GM19351 (cell line): Measurements from ENCODE around the gene IFNL4.
"Not testable (repeated sequence)": the region's sequence is repeated elsewhere in the genome, so short reads cannot be mapped to it uniquely, and the experiment has no call there.

ENCODE experiments used
- ATAC-seq: cut with Tn5 transposase; IDR thresholded peaks from one replicate; pipeline ENCODE4 v1.9.1; 2021; ENCODE audit warnings: mild to moderate bottlenecking, moderate library complexity; ENCODE audit not compliant: unreplicated experiment

IFNL4 gene

DNA sequence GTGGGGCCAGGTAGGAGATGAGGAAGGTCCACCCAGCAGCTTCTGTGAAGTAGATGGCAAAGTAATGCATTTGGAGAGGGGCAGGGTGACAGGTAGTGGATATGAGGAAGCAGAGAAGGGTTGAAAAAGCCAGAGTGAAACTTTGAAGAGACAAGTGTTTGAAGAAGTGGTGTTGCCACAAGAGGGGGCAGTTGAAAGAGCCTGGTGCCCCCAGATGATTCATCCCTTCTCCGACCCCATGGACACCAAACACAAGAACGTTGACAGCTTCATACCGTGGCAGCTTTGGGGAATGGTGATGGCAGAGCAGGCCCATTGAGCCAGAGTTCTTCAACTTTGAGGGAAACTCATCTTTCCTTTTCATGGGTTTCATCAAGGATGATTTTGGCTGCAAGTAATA is 23.7 kb downstream of the IFNL4 start:
- no peak for ATAC-seq

DNA sequence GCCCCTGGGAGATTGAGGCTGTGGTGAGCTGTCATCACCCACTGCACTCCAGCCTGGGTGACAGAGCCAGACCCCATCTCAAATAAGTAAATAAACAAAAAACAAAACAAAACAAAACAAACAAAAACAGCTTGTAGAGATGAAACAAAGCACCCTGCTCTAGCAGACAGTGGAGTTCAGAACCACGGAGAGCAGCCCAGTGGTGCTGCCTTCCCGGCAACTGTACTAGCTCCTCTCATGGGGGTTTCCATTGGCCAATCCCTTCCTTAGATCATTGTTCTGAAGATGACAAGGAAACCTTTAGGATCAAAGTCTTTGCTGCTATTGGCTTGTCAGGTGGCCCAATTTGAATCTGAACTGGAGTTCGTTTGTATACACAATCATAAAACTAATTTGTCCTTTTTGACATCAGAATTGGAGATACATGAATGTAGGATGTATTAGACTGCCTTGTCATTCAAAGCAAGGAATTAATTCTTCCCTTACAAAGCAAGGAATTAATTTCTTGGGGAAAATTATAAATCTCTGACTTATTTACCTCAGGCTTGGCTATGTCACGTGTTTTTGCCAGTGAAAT is 24.9 kb downstream of the IFNL4 start:
- no peak for ATAC-seq

DNA sequence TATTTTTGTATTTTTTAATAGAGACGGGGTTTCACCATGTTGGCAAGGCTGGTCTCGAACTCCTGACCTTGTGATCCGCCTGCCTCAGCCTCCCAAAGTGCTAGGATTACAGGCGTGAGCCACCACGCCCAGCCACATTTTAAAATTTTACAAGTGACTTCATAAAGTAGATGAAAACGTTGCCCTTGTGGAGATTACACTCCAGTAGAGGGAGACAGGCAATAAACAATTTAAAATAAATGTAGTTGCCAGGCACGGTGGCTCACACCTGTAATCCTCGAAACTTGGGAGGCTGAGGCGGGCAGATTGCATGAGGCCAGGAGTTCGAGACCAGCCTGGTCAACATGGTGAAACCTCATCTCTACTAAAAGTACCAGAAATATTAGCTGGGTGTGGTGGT is 29.5 kb downstream of the IFNL4 start:
- ATAC-seq = not testable (repeated sequence)

DNA sequence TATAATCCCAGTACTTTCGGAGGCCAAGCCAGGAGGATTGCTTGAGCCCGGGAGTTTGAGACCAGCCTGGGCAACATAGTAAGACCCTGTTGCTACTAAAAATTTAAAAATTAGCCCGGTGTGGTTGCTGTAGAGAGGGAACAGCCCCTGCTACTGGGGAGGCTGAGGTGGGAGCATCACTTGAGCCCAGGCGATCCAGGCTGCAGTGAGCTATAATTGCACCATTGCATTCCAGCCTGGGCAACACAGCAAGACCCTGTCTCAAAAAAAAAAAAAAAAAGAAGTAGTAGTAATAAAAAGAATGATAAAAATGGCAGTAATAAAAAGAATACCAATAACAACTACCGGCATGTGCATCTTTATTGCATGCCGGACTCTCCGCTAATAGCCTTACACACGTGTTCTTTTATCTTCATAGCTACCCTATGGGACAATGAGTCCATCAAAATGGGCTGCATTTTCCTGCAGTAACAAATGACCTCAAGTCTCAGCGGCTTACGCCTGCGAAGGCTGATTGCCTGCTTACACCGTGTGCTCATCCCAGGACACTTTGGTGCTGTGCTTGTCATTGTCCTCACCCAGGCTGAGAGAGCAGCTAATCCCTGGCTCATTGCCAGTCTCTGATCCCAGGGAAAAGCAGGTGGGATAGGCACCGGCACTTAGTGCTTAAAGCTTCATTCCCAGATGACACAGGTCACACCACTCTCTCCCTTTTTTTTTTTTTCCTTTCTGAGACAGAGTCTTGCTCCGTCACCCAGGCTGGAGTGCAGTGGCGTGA is 30.2 kb downstream of the IFNL4 start:
- ATAC-seq = no peak

DNA sequence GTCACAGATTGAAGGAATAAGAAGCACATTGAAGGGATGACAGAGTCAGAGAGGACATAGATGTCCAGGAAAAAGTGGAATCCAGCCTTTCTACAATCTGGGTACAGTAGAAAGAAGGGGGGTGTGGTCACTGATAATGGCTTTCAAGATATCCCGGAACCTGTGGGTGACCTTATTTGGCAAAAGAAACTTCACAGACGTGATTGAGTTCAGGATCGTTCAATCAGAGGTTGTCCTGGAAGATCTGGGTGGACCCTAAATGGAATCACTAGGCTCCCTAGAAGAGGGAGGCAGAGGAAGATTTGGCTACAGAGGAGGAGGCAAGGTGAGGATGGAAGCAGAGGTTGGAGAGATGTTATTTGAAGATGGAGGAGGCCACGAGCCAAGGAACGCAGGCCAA is 31.6 kb downstream of the IFNL4 start:
- no peak for ATAC-seq

DNA sequence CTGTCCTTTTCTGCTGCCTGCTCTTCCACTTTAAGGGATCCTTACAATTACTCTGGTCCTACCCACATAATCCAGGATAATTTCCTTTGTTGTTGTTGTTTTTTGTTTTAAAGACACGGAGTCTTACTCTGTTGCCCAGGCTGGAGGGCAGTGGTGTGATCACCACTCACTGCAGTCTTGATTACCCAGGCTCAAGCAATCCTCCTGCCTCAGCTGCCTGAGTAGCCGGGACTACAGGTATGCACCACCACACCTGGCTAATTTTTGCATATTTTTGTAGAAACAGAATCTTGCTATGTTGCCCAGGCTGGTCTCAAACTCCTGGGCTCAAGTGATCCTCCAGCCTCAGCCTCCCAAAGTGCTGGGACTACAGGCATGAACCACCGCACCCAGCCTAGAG is 33.3 kb downstream of the IFNL4 start:
- ATAC-seq = not testable (repeated sequence)

DNA sequence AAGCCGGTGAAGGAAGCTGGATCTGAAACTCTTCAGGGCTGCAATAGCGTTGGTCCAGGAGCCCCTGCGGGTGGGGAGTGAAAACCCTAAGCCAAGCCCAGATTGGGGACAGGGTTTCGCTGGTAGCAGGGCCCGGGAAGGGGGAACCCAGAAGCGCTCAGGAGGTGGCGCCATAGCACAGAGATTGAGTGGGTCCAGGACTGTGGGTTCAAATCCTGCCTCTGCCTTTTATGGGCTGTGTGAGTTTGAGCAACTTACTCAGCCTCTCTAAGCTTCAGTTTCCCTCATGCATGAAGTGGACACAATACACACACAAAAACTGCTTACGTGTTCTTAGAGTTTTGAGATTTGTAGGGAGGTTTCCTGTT is 36.3 kb downstream of the IFNL4 start:
- no peak for ATAC-seq

DNA sequence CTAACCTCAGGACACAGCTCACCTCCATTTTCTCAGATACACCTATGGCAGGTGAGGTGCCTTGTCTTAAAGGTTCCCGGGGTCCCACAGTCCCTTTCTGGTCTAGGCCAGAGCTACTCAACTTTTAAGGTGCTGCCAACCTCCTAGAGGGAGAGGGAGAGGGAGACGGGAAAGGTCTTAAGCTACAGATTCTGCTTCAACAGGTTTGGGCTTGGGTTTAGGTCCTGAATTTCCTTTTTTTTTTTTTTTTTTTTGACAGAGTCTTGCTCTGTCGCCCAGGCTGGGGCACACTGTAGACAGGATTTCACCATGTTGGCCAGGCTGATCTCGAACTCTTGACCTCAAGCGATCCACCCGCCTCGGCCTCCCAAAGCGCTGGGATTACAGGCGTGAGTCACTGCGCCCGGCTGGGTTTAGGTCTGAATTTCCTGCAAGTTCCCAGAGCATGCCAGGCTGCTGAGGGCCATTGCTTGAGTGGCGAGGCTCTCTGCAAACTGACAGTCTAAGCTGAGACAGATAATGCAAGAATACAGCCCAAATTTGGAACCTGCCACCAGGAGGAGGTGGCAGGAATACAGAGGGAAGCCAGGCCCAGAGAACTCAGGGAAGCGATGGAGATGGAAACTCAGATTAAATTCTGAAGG is 36.8 kb downstream of the IFNL4 start:
- no peak for ATAC-seq

DNA sequence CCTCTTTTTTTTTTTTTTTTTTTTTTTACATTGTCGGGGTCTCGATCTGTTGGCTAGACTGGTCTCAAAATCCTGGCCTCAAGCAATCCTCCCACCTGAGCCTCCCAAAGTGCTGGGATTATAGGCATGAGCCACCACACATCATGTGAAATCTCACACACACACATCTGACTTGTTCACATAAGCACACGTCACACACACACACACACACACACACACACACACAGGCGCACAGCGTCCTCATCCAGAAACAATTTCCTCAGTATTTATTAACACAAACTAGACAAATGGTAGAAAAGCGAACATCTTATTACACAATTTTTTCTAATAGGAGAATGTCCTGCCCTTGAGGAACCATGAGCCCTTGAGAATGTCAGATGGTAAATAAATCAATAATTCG is 39.5 kb downstream of the IFNL4 start:
- ATAC-seq = no peak

DNA sequence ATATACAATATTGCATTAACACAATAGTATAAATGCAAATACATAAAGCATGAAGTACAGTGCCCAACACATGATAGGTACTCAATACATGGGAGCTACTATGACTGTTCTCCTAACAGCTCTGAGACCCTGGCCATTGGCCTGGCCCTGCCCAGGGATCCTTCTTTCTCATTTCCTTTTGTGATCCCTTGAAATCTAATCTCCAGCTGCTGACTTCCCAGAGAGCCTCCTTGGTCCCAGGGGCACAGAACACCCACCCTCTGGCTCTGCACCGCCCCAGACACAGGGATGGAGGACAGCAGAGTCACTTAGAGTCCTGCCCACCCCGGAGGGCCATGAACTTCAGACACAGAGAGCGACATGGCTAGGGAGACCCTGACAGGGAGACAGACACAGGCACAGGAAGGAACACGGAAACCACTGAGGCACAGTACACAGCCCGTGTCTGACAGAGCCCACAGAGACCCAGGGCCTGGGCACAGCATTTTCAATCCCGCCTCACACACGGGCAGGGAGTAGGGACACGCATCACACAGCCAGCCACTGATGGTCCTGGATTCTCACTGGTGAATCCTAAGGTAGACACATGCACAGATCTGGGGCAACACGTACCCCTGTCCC is 40.4 kb downstream of the IFNL4 start:
- no peak for ATAC-seq

DNA sequence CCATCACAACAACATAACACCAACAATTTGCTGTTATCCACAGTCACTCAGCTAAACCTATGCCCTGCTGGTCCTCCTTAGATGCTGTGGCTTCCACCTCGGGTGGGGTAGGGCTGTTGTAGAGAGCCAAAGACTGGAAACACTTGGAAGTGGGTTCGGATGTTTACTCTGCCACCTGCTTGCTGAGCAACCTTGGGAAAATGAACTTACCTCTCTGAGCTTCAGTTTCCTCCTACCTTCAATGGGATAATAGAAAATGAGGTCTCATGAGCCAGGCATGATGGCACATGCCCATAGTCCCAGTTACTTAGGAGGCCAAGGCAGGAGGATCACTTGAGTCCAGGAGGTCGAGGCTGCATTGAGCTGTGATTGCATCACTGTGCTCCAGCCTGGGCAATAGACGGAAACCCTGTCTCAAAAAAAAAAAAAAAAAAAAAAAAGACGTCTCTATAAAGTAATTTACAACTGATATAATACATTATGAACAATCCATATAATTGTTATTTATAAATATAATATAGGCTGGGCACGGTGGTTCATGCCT is 41.3 kb downstream of the IFNL4 start:
- ATAC-seq = no peak

DNA sequence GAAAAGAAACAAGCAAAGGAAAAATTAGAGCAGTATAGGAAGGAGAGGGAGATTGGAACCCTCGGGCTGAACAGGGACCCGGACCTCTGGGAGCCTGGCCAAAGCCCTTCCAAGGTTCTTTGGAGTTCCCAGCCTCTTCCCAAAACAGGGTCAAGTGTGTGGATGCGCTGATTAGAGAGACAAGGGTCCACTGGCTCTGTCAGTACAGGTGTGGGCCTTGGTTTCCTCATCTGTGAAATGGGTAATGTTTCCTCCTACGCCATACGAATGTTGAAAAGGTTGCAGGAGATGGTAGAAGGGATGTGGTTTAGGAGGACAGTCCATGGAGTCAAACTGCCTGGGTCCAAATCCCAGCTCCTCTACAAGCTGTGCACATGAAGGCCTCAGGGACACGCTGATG is 42.5 kb downstream of the IFNL4 start:
- ATAC-seq = no peak

DNA sequence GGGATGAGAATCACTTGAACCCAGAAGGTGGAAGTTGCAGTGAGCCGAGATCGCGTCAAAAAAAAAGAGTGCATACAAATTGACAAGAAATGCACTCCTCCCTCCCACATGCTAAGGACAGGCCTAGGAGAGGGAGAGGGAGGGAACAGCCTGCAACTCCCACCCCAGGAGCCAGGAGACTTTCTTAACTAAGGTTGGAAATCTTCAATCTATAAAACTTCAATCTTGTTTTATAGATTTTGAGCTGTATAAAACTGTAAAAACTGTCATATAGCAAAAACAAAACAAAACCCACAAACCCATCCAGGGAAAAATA is 43.2 kb downstream of the IFNL4 start:
- ATAC-seq = no peak

DNA sequence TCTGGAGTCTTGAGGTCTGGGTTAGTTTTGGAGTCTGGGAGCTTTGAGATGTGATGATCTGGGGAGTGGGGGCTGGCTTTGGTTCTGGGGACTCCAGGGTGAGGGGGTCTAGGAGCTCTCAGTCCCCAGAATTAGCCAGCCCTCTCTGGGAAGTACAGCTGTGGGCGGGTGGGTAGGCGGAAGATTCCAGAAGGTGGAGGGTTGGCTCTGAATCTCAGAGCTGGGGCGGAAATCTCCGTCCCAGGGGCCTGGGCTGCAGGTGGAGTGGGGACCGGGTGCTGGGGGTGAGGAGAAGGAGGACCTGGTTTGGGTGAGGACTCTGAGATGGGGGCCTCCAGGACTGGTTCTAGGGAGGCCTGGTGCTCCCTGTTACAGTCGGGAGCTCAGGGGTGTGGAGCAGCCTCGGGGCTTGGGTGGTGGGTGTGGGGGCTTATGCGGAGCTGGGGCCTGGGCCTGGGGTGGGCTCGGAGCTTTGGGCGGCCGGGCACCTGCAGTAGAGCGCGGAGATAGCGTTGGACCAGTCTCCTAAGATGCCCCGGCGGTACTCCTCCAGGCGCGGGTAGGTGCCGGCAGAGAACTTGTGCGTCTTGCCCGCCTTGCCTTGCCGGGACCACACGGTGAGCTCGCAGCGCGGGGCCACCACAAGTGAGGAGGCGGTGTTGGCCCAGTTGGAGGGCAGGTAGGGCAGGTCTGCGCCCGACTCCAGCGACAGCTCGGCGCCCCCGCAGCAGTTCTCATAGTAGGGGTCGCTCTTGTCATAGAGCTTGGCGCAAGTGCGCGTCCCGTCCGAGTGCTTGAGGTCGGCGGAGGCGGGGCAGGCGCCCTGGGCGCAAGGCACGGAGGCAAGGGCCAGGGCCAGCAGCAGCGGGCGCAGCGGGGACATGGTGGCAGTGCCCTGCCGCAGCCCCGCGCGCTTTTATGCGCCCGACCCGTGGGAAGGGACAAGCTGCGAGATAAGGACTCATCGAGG is 45.0 kb downstream of the IFNL4 start, which contains the start of gene SYCN:
Gene SYCN (minus strand): TSS at position 892 of the 970 bp plus-strand sequence. CDS start 9 bp downstream, at position 883.
- no peak for ATAC-seq

DNA sequence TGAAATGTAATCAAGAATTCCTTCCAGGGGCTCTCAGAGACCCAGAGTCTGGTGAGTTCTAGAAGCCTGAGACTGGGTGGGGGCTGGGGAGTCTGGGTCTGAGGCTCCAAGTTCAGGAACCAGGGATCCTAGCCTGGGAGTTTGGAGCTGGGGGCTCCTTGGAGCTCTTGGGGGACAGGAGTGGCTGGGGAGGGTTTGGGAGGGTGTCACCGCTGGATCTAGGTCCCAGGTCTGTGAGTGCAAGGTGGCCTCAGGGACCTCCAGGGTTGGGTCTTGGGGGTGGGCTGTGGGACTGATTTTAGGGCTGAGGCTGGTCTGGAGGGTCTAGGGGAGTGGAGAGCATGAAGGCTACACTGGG is 45.7 kb downstream of the IFNL4 start:
- no peak for ATAC-seq

DNA sequence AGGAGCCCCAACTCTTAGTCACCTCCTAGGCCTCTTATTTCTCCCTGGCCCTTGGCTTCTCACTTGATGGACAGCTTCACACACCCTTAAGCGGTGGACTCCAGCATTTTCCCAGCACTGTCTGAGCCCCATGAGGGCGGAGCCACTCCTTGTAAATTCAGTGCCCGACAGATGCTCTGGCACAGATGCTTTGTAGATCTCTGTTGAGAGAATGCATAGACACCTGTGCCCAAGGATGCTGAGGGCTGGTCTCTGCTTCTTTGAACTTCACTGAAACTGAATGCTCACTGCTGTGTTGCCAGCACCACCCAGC is 47.9 kb downstream of the IFNL4 start:
- no peak for ATAC-seq

DNA sequence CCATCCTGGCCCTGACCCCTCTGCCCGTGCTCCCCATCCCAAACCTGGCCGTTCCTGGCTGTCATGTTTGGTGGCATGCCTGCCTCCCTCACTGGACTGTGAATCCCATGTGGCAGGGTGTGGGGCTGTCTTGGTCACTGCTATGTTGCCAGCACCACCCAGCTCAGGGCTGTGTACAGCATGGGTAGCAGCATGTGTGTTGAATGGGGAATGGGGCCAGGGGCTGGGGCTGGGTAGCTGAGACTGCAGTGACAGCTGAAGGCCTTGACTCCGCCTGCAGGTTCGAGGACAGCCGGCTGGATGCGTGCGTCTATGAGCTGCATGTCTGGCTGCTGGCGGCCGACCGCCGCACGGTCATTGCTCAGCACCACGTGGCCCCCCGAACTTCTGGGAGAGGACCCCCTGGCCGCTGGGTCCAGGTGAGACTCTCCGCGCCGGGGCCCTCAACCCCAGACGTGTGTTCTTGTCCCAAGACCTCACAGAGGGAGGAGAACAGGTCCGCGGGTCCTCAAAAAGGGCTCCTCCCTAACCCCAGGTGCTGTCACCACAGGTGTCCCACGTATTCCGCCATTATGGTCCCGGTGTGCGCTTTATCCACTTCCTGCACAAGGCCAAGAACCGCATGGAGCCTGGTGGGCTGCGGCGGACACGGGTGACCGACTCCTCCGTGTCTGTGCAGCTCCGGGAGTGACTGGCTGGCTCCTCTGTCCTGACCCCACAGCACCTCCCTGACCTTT is 48.4 kb downstream of the IFNL4 start:
- ATAC-seq = no peak

DNA sequence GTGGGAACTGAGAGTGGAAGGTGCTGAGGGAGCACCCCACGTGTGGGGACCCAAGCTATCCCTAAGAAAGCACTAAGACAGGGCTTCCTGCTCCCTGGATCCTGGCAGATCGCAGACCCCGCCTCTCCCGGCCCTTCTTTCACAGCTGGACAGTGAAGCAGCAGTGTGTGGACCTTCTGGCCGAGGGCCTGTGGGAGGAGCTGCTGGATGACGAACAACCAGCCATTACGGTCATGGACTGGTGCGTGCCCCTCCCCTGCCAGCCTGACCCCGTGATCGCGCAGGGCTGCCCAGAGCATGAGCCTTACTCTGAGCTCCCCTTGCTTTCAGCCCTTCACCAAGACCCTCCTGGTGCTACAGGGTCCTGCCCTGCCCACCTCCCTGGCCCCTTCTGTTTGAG is 49.6 kb downstream of the IFNL4 start:
- ATAC-seq = no peak

DNA sequence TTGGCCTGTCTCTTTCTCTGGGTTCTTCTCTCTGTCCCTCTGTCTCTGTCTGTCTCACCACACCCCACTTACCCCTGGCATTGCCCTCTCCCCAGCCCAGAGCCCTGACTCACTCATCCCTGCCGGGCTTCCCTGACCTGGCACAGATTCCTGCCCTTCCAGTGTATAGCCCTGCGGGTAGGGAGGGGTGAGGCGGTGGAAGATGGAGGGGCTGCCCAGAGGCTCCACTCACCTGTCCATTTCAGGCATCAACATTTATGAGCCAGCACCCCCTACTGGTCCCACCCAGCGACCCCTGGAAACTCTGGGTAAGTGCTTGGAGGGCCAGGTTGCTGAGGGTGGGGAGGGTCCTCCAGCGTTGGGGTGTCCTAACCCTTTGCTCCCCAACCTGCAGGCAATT is 50.8 kb downstream of the IFNL4 start:
- ATAC-seq = no peak

DNA sequence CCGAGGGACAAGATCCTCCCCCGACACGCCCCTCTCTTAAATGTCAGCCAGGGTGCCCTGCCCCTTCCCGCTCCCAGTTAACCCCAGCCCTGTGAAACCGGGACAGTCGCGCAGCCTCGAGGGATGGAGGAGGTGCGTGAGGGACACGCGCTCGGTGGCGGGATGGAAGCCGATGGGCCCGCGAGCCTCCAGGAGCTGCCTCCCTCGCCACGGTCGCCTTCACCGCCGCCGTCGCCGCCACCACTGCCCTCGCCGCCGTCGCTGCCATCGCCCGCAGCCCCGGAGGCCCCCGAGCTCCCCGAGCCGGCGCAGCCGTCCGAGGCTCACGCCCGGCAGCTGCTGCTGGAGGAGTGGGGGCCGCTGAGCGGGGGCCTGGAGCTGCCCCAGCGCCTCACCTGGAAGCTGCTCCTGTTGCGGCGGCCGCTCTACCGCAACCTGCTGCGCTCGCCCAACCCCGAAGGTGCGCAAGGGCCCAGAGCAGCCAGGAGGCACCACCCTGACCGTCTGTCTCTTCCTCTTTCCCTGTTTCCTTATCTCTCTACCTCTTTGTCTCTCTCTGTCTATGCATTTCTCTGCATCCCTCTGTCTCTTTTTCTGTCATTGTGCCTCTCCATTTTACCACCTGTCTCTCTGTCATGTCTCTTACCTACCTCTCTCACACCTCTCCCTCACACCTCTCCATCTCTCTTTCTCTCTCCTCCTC is 51.6 kb downstream of the IFNL4 start, which contains the start of gene NCCRP1:
Gene NCCRP1 (plus strand): TSS at position 105 of the 703 bp plus-strand sequence. CDS start 19 bp downstream, at position 124.
- ATAC-seq = no peak
